KBM-7 (cell line): ENCODE data around the gene SMYD5.

ENCODE experiments used
- DNase-seq: peaks from one replicate; pipeline ENCODE4 v3.0.0-alpha.2; 2015
- in situ Hi-C: fragments of 300-500 bp; cut with MboI; formaldehyde crosslinking; loops from 2 replicates; pipeline ENCODE4 v1.14.3; 2020; ENCODE audit warnings: low sequenced_read_pairs, low pct_unique_long_range_greater_than_20kb, mixed read lengths

Gene SMYD5

DNA sequence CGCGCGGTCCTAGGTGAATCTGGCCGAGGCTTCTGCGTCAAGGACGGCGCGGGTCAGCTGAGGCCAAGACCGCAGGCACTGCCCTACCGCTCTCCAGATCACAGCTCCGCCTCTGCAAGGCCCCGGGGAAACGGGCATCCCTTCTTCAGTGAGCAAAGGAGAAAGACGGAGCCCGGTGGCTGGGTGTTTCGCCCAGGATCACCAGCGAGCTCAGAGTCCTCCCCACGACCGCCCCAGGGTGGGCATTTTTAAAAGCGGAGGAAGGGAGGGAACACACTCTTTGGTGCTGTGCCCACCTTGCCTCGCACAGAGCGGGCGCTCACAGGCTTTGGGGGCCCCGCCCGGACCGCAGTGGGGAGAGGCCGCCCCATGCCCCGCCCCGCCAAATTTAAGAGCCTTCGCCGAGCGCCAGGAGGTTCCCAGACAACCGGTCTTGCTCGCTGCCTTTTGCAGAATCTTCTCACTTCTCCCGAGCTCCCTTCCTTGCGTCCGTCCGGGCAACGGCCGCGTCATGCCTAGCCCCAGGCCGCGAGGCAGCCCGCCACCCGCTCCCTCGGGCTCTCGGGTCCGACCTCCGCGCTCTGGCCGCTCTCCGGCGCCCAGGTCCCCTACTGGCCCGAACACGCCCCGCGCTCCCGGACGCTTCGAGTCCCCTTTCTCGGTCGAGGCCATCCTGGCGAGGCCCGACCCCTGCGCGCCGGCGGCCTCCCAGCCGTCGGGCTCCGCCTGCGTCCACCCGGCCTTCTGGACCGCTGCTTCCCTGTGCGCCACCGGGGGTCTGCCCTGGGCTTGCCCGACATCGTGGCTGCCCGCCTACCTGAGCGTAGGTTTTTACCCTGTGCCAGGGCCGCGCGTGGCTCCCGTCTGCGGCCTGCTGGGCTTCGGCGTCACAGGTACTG lies 11.6 kb upstream of the SMYD5 start, which contains the start of gene NOTO:
Gene NOTO (plus strand): TSS at position 419 of the 899 bp plus-strand sequence. CDS start 93 bp downstream, at position 512.
- in situ Hi-C loops = no loop called here
- no peak for DNase-seq

- DNase-seq = no peak
- in situ Hi-C loops = no loop called here
Observed at GRCh38 chr2:73203055-73203681, 10.9 kb upstream of the SMYD5 start.

DNA sequence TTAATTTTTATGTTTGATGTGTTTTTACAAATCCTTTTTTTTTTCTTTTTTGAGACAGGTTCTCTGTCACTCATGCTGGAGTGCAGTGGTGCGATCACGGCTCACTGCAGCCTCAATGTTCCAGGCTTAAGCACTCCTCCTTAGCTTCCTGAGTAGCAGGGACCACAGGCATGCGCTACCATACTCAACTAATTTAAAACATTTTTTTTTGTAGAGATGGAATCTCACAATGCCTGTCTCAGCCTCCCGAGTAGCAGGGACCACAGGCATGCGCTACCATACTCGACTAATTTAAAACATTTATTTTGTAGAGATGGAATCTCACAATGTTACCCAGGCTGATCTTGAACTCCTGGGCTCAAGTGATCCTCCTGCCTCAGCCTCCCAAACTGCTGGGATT lies 8.4 kb upstream of the SMYD5 start:
- in situ Hi-C loops = no loop called here
- no peak for DNase-seq

- in situ Hi-C loops = no loop called here
Observed at GRCh38 chr2:73208258-73208657, 5.8 kb upstream of the SMYD5 start.

DNA sequence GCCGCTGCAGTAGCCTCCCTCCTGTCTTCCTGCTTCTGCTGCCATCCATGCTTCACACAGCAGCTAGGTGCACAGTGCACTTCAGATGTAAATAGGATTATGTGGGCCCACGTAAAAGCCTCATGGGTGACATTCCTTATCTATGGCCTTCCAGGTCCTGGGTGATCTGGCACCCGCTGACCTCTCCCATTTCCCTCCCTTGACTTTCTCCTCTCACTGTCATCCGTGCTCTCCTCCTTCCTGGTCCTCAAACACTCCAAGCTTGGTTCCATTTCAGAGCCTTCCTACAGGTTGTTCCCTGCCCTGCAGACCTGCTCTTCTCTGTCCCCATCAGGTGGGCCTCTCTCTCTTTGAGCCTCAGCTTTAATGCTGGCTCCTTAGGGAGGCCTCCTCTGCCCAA lies 4.0 kb upstream of the SMYD5 start:
- in situ Hi-C loops = no loop called here
- DNase-seq = no peak

More at GRCh38 chr2:73208258-73208657, 5.8 kb upstream of the SMYD5 start:
- no peak for DNase-seq

GRCh38 chr2:73210696-73211095 lies 3.3 kb upstream of the SMYD5 start:
- no peak for DNase-seq
- in situ Hi-C loops = no loop called here

DNA sequence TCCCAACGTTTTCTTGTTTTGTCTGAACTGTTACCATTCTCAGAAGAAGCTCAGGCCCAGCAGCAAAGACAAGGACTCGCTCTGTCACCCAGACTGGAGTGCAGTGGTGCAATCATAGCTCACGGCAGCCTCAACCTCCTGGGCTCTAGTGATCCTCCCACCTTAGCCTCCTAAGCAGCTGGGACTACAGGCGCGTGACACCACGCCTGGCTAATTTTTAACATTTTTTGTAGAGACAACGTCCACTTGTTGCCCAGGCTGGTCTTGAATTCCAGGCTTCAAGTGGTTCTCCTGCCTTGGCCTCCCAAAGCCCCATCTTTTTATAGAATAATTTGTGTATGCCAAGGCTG lies 2.0 kb upstream of the SMYD5 start:
- in situ Hi-C loops = no loop called here
- no peak for DNase-seq

- in situ Hi-C loops = no loop called here
- peak; percentile 90 for DNase-seq
Observed at GRCh38 chr2:73212448-73213176, 1.4 kb upstream of the SMYD5 start.

GRCh38 chr2:73215254-73215653 lies 1.2 kb downstream of the SMYD5 start:
- in situ Hi-C loops = no loop called here
- no peak for DNase-seq

GRCh38 chr2:73217160-73217559 lies 3.1 kb downstream of the SMYD5 start:
- no peak for DNase-seq
- in situ Hi-C loops = no loop called here

- DNase-seq = no peak
- in situ Hi-C loops = no loop called here
Observed at GRCh38 chr2:73217826-73218225, 3.8 kb downstream of the SMYD5 start.

- in situ Hi-C loops = no loop called here
- no peak for DNase-seq
Observed at GRCh38 chr2:73218298-73218697, 4.3 kb downstream of the SMYD5 start.

DNA sequence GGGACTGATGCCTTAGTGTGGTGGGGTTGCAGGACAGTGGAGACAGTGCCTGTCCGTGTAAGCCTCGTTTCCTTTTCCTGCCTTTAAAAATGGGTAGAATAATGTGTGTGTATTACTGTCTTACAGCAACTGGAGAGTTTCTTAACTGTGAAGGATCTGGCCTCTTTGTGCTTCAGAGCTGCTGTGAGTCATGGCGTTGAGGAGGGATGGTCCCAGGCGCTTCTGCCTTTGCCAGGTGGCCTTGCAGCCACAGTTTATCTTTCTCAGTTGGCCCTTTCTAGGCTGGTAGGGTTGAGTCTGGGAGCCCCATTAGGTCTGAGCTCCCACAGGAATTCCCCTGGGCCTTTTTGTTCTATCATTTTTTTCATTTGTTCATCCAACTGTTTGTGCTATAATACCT lies 9.8 kb downstream of the SMYD5 start:
- DNase-seq = no peak
- in situ Hi-C loops = no loop called here

DNA sequence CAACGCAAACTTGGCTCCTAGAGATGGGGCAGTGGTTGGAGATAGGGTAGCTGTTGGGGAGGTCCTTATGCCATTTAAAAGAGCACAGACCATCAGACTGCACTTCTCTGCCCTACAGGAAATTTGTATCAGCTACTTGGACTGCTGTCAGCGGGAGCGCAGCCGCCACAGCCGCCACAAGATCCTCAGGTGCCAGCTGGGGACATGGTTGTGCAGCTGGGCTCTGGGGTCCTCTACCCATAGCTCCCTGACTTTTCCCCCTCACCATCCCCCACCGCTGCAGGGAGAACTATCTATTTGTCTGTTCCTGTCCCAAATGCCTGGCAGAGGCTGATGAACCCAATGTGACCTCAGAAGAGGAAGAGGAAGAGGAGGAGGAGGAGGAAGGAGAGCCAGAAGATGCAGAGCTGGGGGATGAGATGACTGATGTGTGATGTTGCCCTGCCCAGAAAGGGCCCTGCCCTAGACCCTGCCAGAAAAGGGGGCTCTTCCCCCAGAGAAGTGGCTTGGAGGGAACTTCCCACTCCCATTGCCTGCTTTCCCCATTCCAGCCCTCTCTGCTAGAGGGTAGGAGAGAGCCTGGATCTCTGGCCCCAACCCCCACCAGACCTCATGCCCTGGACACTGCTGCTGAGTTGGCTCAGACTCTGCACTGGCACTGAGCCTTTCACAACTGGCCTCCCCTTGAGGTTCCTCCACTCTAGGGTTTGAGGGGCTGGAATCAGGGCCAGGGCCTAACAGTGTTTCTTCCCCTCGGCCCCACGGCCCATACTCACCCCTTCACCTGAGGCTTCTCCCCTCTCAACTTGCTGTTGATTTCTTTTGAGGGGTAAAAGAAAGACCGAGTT lies 11.7 kb downstream of the SMYD5 start:
- in situ Hi-C loops = no loop called here
- DNase-seq = peak; percentile 18

DNA sequence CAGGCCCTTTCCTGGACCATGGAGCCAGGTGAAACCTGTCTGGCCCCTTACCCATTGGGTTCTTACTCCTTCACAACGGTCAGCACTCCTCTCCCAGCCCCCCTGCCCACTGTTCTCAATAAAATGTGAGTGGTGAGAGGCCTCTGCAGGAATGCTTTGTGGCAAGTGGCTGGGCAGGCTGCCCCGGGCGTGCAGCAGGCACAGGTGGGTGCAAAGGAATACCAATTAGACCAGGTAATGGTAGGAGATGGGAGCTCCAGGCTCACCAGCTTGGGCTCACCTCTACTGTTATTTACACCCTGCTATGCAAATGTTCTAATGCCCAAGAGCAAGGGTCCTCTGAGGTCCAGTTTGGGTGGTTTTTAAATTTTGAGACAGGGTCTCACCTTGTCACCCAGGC lies 13.0 kb downstream of the SMYD5 start:
- no peak for DNase-seq
- in situ Hi-C loops = no loop called here

GRCh38 chr2:73228631-73229030 lies 14.6 kb downstream of the SMYD5 start:
- DNase-seq = no peak
- in situ Hi-C loops = no loop called here

DNA sequence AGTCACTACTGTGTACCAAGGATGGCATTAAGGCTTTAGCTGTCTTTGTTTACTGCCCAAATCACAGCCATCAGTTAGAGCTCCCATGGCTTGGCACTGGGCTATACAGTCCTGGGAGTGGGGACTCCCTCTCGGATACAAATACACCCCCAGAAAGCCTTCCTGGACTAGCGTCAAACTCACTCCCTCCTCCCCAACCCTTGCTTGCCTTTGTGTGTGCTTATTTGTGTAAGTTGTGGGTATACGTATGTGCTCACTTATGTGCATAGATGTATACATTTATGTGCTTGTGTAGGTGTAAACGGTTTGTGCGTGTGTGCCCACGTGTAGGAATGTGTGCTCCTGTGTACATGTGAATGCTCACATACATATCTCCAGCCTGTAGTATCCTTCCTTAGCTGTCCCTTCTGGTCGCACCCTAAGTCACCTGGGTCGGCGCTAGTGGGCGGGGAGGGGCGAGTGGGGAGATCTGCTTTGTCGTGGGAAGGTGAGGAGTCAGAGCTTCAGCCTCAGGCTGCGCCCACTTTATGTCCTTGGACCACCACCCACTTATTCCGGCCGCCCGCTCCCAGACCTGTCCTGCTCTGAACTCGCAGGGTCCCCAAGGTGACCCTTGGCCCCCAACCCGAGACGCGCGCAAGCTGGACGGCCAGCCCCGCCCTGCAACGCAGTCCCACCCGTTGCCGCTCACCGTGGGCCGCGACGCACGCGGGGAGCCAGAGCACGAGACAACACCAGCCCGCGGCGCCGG lies 18.5 kb downstream of the SMYD5 start:
- DNase-seq = peak; percentile 44
- in situ Hi-C loops = no loop called here

GRCh38 chr2:73233154-73233931 lies 19.3 kb downstream of the SMYD5 start, which contains the start of gene PRADC1:
PRADC1 (minus strand) TSS chr2:73233239; CDS start chr2:73233160, 79 bp downstream.
- in situ Hi-C loops = no loop called here
- DNase-seq = peak; percentile 98
